ENCODE measurements around the gene GID8. TPM values are rescaled to one million over a fixed set of nuclear protein-coding genes. Genes with fewer than 3 reads are reported as not detected.

Gene GID8
- total and polyA plus RNA-seq, 2 of the 13 experiments (the other 11 are each of a cell fraction or from before 2014, with no cell fraction given): 39.6 to 59.8 TPM

GRCh38 chr20:62924442-62925075 is 13.4 kb upstream of the GID8 start (continued):
- TF ChIP-seq, protein P1, sequence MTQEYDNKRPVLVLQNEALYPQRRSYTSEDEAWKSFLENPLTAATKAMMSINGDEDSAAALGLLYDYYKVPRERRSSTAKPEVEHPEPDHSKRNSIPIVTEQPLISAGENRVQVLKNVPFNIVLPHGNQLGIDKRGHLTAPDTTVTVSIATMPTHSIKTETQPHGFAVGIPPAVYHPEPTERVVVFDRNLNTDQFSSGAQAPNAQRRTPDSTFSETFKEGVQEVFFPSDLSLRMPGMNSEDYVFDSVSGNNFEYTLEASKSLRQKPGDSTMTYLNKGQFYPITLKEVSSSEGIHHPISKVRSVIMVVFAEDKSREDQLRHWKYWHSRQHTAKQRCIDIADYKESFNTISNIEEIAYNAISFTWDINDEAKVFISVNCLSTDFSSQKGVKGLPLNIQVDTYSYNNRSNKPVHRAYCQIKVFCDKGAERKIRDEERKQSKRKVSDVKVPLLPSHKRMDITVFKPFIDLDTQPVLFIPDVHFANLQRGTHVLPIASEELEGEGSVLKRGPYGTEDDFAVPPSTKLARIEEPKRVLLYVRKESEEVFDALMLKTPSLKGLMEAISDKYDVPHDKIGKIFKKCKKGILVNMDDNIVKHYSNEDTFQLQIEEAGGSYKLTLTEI (CRISPR knock-in tag; conservative IDR thresholded peaks at IDR 0.05): no peak
- TF ChIP-seq ZNF530 (CRISPR knock-in tag; IDR thresholded peaks at IDR 0.05; ENCODE audit: low read depth) (no peak), ESRRA (CRISPR knock-in tag; IDR thresholded peaks at IDR 0.05; ENCODE audit: low read depth) (no peak), ZNF607 (CRISPR knock-in tag; IDR thresholded peaks at IDR 0.05; ENCODE audit: borderline replicate concordance) (0 out of 2 replicates have a peak, but pooled peaks have one; percentile 24), DNMT1 (CRISPR knock-in tag; IDR thresholded peaks at IDR 0.05) (no peak), RNF219 (CRISPR knock-in tag; IDR thresholded peaks at IDR 0.05) (peak; percentile 5; the same call in 1 of the 2 replicates), SALL1 (CRISPR knock-in tag; IDR thresholded peaks at IDR 0.05) (peak; percentile 61), ZNF33B (CRISPR knock-in tag; IDR thresholded peaks at IDR 0.05) (peak; percentile 53; the same call in 1 of the 2 replicates), ZNF230 (CRISPR knock-in tag; IDR thresholded peaks at IDR 0.05) (0 out of 2 replicates have a peak, but pooled peaks have one; percentile 60)
- TF ChIP-seq, protein P2, sequence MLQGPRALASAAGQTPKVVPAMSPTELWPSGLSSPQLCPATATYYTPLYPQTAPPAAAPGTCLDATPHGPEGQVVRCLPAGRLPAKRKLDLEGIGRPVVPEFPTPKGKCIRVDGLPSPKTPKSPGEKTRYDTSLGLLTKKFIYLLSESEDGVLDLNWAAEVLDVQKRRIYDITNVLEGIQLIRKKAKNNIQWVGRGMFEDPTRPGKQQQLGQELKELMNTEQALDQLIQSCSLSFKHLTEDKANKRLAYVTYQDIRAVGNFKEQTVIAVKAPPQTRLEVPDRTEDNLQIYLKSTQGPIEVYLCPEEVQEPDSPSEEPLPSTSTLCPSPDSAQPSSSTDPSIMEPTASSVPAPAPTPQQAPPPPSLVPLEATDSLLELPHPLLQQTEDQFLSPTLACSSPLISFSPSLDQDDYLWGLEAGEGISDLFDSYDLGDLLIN (CRISPR knock-in tag; IDR thresholded peaks at IDR 0.05; ENCODE audit: borderline replicate concordance): no peak
- TF ChIP-seq, protein P3, sequence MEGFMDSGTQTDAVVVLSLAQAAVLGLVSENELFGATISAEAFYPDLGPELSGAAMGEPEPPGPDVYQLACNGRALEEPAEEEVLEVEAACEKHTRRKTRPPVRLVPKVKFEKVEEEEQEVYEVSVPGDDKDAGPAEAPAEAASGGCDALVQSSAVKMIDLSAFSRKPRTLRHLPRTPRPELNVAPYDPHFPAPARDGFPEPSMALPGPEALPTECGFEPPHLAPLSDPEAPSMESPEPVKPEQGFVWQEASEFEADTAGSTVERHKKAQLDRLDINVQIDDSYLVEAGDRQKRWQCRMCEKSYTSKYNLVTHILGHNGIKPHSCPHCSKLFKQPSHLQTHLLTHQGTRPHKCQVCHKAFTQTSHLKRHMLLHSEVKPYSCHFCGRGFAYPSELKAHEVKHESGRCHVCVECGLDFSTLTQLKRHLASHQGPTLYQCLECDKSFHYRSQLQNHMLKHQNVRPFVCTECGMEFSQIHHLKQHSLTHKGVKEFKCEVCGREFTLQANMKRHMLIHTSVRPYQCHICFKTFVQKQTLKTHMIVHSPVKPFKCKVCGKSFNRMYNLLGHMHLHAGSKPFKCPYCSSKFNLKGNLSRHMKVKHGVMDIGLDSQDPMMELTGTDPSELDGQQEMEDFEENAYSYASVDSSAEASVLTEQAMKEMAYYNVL (CRISPR knock-in tag; IDR thresholded peaks at IDR 0.05; ENCODE audit: borderline replicate concordance): no peak
- TF ChIP-seq, protein P4, sequence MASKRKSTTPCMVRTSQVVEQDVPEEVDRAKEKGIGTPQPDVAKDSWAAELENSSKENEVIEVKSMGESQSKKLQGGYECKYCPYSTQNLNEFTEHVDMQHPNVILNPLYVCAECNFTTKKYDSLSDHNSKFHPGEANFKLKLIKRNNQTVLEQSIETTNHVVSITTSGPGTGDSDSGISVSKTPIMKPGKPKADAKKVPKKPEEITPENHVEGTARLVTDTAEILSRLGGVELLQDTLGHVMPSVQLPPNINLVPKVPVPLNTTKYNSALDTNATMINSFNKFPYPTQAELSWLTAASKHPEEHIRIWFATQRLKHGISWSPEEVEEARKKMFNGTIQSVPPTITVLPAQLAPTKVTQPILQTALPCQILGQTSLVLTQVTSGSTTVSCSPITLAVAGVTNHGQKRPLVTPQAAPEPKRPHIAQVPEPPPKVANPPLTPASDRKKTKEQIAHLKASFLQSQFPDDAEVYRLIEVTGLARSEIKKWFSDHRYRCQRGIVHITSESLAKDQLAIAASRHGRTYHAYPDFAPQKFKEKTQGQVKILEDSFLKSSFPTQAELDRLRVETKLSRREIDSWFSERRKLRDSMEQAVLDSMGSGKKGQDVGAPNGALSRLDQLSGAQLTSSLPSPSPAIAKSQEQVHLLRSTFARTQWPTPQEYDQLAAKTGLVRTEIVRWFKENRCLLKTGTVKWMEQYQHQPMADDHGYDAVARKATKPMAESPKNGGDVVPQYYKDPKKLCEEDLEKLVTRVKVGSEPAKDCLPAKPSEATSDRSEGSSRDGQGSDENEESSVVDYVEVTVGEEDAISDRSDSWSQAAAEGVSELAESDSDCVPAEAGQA (IDR thresholded peaks at IDR 0.05; ENCODE audit: low read depth): no peak
- TF ChIP-seq, protein P4 (CRISPR knock-in tag; IDR thresholded peaks at IDR 0.05; ENCODE audit: borderline replicate concordance): no peak
- TF ChIP-seq, protein P5, sequence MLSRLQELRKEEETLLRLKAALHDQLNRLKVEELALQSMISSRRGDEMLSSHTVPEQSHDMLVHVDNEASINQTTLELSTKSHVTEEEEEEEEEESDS (CRISPR knock-in tag; IDR thresholded peaks at IDR 0.05; ENCODE audit: borderline replicate concordance): no peak
